ENCODE measurements around the gene LSG1.

LSG1 gene

GRCh38 chr3:194688200-194688740, 16.3 kb upstream of the LSG1 start:
- no peaks in the 10 kb centered on the region for H3K36me3 ChIP-seq (ENCODE audit: insufficient read depth, low read length)
- no peaks in the 10 kb centered on the region for H3K79me2 ChIP-seq (ENCODE audit: insufficient read depth, low read length)
- H3K4me2 ChIP-seq (ENCODE audit: low read length), result peak overlapping the region; percentile 69
- peak overlapping the region; percentile 52; the same call in 1 of the 2 replicates for H3K9ac ChIP-seq (ENCODE audit: low read length)
- H4K20me1 ChIP-seq (ENCODE audit: insufficient read depth, low read length), result no peaks in the 10 kb centered on the region
- H3F3A ChIP-seq (ENCODE audit: insufficient read depth, low read length), result peaks cover 10% of the 10 kb centered on the region
- no peaks in the 10 kb centered on the region for H3K9me3 ChIP-seq (ENCODE audit: low read length)
- H3K27ac ChIP-seq (ENCODE audit: low read depth, low read length, poor library complexity, severe bottlenecking), result peak overlapping the region; percentile 77
- H3K9me2 ChIP-seq (ENCODE audit: low read depth, low read length), result no peaks in the 10 kb centered on the region
- H2AFZ ChIP-seq (ENCODE audit: low read length), result no peak overlapping the region
- peaks cover 10% of the 10 kb centered on the region; the same call in 1 of the 2 replicates for H3K27me3 ChIP-seq (ENCODE audit: insufficient read depth, low read length)
- peak overlapping the region; percentile 54 for H3K4me3 ChIP-seq (ENCODE audit: low read depth, low read length, poor library complexity, severe bottlenecking)
- peaks cover 79% of the 10 kb centered on the region for H3K4me1 ChIP-seq (ENCODE audit: insufficient read depth, low read length, severe bottlenecking)
- TF ChIP-seq EZH2 (IDR thresholded peaks at IDR 0.05; ENCODE audit: borderline replicate concordance, low read length) (no peak), CTCF (IDR thresholded peaks at IDR 0.05; ENCODE audit: low read length) (no peak)

DNA sequence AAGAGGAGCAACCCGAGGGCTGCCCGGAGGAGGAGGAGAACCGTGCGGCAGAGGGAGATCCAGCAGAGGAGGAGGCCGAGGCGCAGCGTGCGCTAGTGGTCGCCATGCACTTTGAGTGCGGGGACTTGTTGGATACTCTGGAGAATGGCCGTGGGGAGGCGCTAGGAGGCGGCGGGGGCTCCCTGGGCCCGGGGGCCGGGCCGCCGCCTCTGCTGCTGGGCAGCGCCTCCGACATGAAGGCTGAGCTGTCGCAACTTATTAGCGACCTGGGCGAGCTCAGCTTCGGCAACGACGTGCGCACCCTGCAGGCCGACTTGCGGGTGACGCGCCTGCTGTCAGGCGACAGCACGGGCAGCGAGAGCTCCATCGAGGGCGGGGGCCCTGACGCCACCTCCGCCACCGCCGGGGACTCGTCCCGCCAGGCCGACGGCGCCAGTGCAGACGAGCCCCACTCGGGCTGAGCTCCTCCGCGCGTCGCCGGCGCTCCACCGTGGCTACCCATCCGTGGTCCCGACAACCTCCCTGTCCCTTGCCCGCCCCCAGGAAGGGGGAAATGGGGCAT, 15.7 kb upstream of the LSG1 start:
- Histone ChIP-seq H3K4me3 (ENCODE audit: low read depth, low read length, poor library complexity, severe bottlenecking) (peak overlapping the region; percentile 54), H3K79me2 (ENCODE audit: insufficient read depth, low read length) (no peaks in the 10 kb centered on the region), H3K27me3 (ENCODE audit: insufficient read depth, low read length) (peaks cover 13% of the 10 kb centered on the region; the same call in 1 of the 2 replicates), H4K20me1 (ENCODE audit: insufficient read depth, low read length) (no peaks in the 10 kb centered on the region), H3K9ac (ENCODE audit: low read length) (peak overlapping the region; percentile 52; the same call in 1 of the 2 replicates), H3K9me3 (ENCODE audit: low read length) (no peaks in the 10 kb centered on the region), H3K4me1 (ENCODE audit: insufficient read depth, low read length, severe bottlenecking) (peaks cover 75% of the 10 kb centered on the region), H3F3A (ENCODE audit: insufficient read depth, low read length) (peaks cover 10% of the 10 kb centered on the region), H3K9me2 (ENCODE audit: low read depth, low read length) (no peaks in the 10 kb centered on the region), H3K4me2 (ENCODE audit: low read length) (peak overlapping the region; percentile 69), H3K36me3 (ENCODE audit: insufficient read depth, low read length) (no peaks in the 10 kb centered on the region), H3K27ac (ENCODE audit: low read depth, low read length, poor library complexity, severe bottlenecking) (peak overlapping the region; percentile 77), H2AFZ (ENCODE audit: low read length) (no peak overlapping the region)
- TF ChIP-seq CTCF (IDR thresholded peaks at IDR 0.05; ENCODE audit: low read length) (peak; percentile 54), EZH2 (IDR thresholded peaks at IDR 0.05; ENCODE audit: borderline replicate concordance, low read length) (no peak)

- Histone ChIP-seq H3F3A (ENCODE audit: insufficient read depth, low read length) (peaks cover 10% of the 10 kb centered on the region), H3K9ac (ENCODE audit: low read length) (no peak overlapping the region; the same call in 1 of the 2 replicates), H3K36me3 (ENCODE audit: insufficient read depth, low read length) (no peaks in the 10 kb centered on the region), H2AFZ (ENCODE audit: low read length) (no peak overlapping the region), H3K79me2 (ENCODE audit: insufficient read depth, low read length) (no peaks in the 10 kb centered on the region), H3K27ac (ENCODE audit: low read depth, low read length, poor library complexity, severe bottlenecking) (no peak overlapping the region), H3K27me3 (ENCODE audit: insufficient read depth, low read length) (peaks cover 13% of the 10 kb centered on the region; the same call in 1 of the 2 replicates), H3K9me3 (ENCODE audit: low read length) (no peaks in the 10 kb centered on the region), H3K9me2 (ENCODE audit: low read depth, low read length) (no peaks in the 10 kb centered on the region), H3K4me3 (ENCODE audit: low read depth, low read length, poor library complexity, severe bottlenecking) (peak overlapping the region; percentile 54), H4K20me1 (ENCODE audit: insufficient read depth, low read length) (no peaks in the 10 kb centered on the region), H3K4me2 (ENCODE audit: low read length) (peak overlapping the region; percentile 69), H3K4me1 (ENCODE audit: insufficient read depth, low read length, severe bottlenecking) (peaks cover 68% of the 10 kb centered on the region)
- TF ChIP-seq CTCF (IDR thresholded peaks at IDR 0.05; ENCODE audit: low read length) (no peak), EZH2 (IDR thresholded peaks at IDR 0.05; ENCODE audit: borderline replicate concordance, low read length) (no peak)
Measured at GRCh38 chr3:194686816-194687637, 15.0 kb upstream of the LSG1 start.

Data from OCI-LY1 (cell line).